Astrocyte (in vitro differentiated cells and primary cell): ENCODE measurements around the gene CHRD. TPM values are rescaled to one million over a fixed set of nuclear protein-coding genes. Genes with fewer than 3 reads are reported as not detected.

Experiments
- DNase-seq: peaks from one replicate; pipeline ENCODE4 v3.0.0-alpha.2; 2010; ENCODE audit warnings: low read depth
- FAIRE-seq: peaks from 2 replicates; lab custom pipeline; 2011; peaks lifted over from hg19 to GRCh38; lab: Jason Lieb, UNC
- H2AFZ ChIP-seq: 2 replicates; pipeline ENCODE4 v1.6.0; 2012; ENCODE audit warnings: low read depth, low read length, inconsistent platforms
- H3K27ac ChIP-seq: 2 replicates; pipeline ENCODE4 v1.5.1; 2011; ENCODE audit warnings: low read depth, low read length, inconsistent platforms
- H3K27me3 ChIP-seq: 2 replicates; pipeline ENCODE4 v1.6.0; 2011; ENCODE audit warnings: low read length, inconsistent platforms; ENCODE audit not compliant: insufficient read depth
- H3K36me3 ChIP-seq: 2 replicates; pipeline ENCODE4 v1.5.1; 2011; ENCODE audit warnings: low read length, inconsistent platforms; ENCODE audit not compliant: insufficient read depth
- H3K4me1 ChIP-seq: 2 replicates; pipeline ENCODE4 v1.5.1; 2011; ENCODE audit warnings: low read length, inconsistent platforms; ENCODE audit not compliant: insufficient read depth
- H3K4me2 ChIP-seq: 2 replicates; pipeline ENCODE4 v1.6.0; 2012; ENCODE audit warnings: low read length, inconsistent platforms
- H3K4me3 ChIP-seq: 2 replicates; pipeline ENCODE4 v1.5.1; 2011; ENCODE audit warnings: low read depth, mild to moderate bottlenecking, low read length, inconsistent platforms; ENCODE audit not compliant: insufficient read depth
- H3K79me2 ChIP-seq: 2 replicates; pipeline ENCODE4 v1.6.0; 2012; ENCODE audit warnings: mild to moderate bottlenecking, low read length, inconsistent platforms; ENCODE audit not compliant: insufficient read depth
- H3K9ac ChIP-seq: 2 replicates; pipeline ENCODE4 v1.6.0; 2012; ENCODE audit warnings: mild to moderate bottlenecking, low read length, inconsistent platforms
- H3K9me3 ChIP-seq: 2 replicates; pipeline ENCODE4 v1.5.1; 2012; ENCODE audit warnings: low read depth, mild to moderate bottlenecking, low read length, inconsistent platforms; ENCODE audit not compliant: insufficient read depth
- H4K20me1 ChIP-seq: 2 replicates; pipeline ENCODE4 v1.6.0; 2012; ENCODE audit warnings: low read length, inconsistent platforms; ENCODE audit not compliant: insufficient read depth
- H3K27ac Mint-ChIP-seq: one replicate; pipeline ENCODE4 v1.8.0; 2021; ENCODE audit warnings: mild to moderate bottlenecking, mixed read lengths; ENCODE audit not compliant: unreplicated experiment
- H3K27me3 Mint-ChIP-seq: one replicate; pipeline ENCODE4 v1.8.0; 2021; ENCODE audit warnings: low read depth, mixed read lengths; ENCODE audit not compliant: unreplicated experiment
- H3K36me3 Mint-ChIP-seq: one replicate; pipeline ENCODE4 v1.8.0; 2021; ENCODE audit warnings: low read depth, mixed read lengths; ENCODE audit not compliant: unreplicated experiment
- H3K4me1 Mint-ChIP-seq: one replicate; pipeline ENCODE4 v1.8.0; 2021; ENCODE audit warnings: low read depth, mixed read lengths; ENCODE audit not compliant: unreplicated experiment
- H3K4me3 Mint-ChIP-seq: one replicate; pipeline ENCODE4 v1.8.0; 2021; ENCODE audit warnings: mild to moderate bottlenecking, moderate library complexity, mixed read lengths; ENCODE audit not compliant: unreplicated experiment
- H3K9me3 Mint-ChIP-seq: one replicate; pipeline ENCODE4 v1.8.0; 2021; ENCODE audit warnings: mild to moderate bottlenecking, mixed read lengths; ENCODE audit not compliant: unreplicated experiment
- EZH2 ChIP-seq: IDR thresholded peaks from 2 replicates; pipeline ENCODE4 v1.6.1; 2012; ENCODE audit warnings: mild to moderate bottlenecking, low read length, inconsistent platforms; ENCODE audit not compliant: insufficient read depth
- total RNA-seq: library from RNA; stranded (reverse); gene quantifications from 2 replicates; pipeline ENCODE4 v1.2.1, GENCODE V29; 2021
- TF ChIP-seq, protein P1 (sequence below): IDR thresholded peaks from 2 replicates; pipeline ENCODE4 v1.5.1; 2011; ENCODE audit warnings: low read depth, mild to moderate bottlenecking, inconsistent platforms, low read length, moderate library complexity; ENCODE audit not compliant: insufficient read depth

CHRD gene
- total RNA-seq, 1 donor from 2014 or later: 3.4 TPM

DNA sequence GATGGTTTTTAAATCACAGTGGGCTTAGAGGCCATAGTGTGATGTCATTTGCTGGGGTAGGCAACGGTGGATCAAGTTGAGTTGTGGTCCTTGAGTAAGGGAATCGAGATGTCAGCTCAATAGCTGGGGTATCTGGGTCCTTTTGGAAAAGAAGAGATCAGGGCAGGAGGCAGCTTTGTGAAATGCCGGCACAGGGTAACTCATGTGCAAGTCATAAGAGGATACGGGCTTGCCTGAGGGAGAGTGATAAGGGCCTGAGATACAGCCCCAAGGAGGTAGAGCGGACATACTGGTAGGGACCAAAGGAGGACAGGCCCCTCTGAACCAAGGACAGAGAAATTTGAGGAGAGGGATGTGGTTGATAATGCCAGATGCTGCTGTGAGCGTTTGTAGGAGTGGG lies 46.7 kb upstream of the CHRD start:
- no peaks in the 10 kb centered on the region for H3K27me3 Mint-ChIP-seq
- H3K36me3 Mint-ChIP-seq: peaks cover 38% of the 10 kb centered on the region
- Histone ChIP-seq H3K79me2 (peaks cover 62% of the 10 kb centered on the region), H3K27me3 (no peaks in the 10 kb centered on the region), H3K4me3 (no peak overlapping the region), H3K9me3 (no peaks in the 10 kb centered on the region), H4K20me1 (peaks cover 76% of the 10 kb centered on the region), H3K4me2 (peak overlapping the region; percentile 51), H3K4me1 (peaks cover 68% of the 10 kb centered on the region), H2AFZ (no peak overlapping the region), H3K9ac (peak overlapping the region; percentile 71), H3K27ac (peak overlapping the region; percentile 96), H3K36me3 (peaks cover 52% of the 10 kb centered on the region)
- H3K4me1 Mint-ChIP-seq: peaks cover 61% of the 10 kb centered on the region
- no peak for FAIRE-seq
- TF ChIP-seq, protein P1, sequence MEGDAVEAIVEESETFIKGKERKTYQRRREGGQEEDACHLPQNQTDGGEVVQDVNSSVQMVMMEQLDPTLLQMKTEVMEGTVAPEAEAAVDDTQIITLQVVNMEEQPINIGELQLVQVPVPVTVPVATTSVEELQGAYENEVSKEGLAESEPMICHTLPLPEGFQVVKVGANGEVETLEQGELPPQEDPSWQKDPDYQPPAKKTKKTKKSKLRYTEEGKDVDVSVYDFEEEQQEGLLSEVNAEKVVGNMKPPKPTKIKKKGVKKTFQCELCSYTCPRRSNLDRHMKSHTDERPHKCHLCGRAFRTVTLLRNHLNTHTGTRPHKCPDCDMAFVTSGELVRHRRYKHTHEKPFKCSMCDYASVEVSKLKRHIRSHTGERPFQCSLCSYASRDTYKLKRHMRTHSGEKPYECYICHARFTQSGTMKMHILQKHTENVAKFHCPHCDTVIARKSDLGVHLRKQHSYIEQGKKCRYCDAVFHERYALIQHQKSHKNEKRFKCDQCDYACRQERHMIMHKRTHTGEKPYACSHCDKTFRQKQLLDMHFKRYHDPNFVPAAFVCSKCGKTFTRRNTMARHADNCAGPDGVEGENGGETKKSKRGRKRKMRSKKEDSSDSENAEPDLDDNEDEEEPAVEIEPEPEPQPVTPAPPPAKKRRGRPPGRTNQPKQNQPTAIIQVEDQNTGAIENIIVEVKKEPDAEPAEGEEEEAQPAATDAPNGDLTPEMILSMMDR: no peak
- no peak for TF ChIP-seq EZH2
- H3K27ac Mint-ChIP-seq: peak overlapping the region; percentile 96
- H3K4me3 Mint-ChIP-seq: no peak overlapping the region
- DNase-seq: no peak
- no peaks in the 10 kb centered on the region for H3K9me3 Mint-ChIP-seq

DNA sequence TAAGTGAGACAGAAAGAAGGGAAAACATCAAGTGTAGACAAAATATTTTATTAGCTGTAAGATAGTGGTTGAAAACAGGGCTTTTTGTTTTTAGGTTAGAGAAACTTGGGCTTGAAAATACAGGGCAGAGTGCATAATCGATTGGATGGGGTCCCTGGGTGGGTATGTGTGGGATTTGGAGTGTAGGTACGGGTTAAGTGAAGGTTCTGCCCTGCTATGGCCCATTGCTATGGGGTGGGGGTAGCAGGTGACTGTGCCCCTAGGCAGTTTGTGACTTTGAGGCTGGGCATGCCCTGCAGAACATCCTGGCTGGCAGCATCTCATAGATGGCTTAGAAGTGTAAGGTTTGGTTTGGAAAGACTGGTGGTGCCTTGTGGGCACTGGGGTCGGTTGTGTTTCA lies 46.2 kb upstream of the CHRD start:
- Histone ChIP-seq H3K27ac (peak overlapping the region; percentile 96), H3K4me1 (peaks cover 73% of the 10 kb centered on the region), H2AFZ (no peak overlapping the region), H3K36me3 (peaks cover 46% of the 10 kb centered on the region), H3K9me3 (no peaks in the 10 kb centered on the region), H3K27me3 (no peaks in the 10 kb centered on the region), H4K20me1 (peaks cover 71% of the 10 kb centered on the region), H3K4me2 (peak overlapping the region; percentile 4), H3K9ac (peak overlapping the region; percentile 71), H3K4me3 (no peak overlapping the region), H3K79me2 (peaks cover 57% of the 10 kb centered on the region)
- DNase-seq (no peak), FAIRE-seq (no peak)
- Mint-ChIP-seq H3K27me3 (no peaks in the 10 kb centered on the region), H3K4me3 (peak overlapping the region; percentile 24), H3K4me1 (peaks cover 64% of the 10 kb centered on the region), H3K27ac (peak overlapping the region; percentile 96), H3K9me3 (no peaks in the 10 kb centered on the region), H3K36me3 (peaks cover 33% of the 10 kb centered on the region)
- no peak for TF ChIP-seq EZH2
- TF ChIP-seq, protein P1: no peak

DNA sequence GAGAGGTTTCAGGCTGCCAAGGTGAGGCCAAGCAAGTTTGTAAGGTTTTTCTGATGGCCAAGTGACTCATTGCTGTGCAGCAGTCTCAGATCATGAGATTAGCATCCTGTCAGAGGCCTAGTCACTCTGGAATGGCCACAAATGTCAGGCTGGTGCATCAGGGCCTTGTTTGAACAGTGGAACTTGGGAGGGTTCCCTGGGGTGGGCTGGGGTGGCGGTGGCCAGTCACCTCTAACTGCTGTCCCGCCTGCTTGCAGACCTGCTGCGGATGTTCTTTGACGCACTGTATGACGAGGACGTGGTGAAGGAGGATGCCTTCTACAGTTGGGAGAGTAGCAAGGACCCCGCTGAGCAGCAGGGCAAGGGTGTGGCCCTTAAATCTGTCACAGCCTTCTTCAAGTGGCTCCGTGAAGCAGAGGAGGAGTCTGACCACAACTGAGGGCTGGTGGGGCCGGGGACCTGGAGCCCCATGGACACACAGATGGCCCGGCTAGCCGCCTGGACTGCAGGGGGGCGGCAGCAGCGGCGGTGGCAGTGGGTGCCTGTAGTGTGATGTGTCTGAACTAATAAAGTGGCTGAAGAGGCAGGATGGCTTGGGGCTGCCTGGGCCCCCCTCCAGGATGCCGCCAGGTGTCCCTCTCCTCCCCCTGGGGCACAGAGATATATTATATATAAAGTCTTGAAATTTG lies 45.2 kb upstream of the CHRD start:
- Mint-ChIP-seq H3K9me3 (no peaks in the 10 kb centered on the region), H3K36me3 (peaks cover 27% of the 10 kb centered on the region), H3K27me3 (no peaks in the 10 kb centered on the region), H3K4me3 (peak overlapping the region; percentile 63), H3K4me1 (peaks cover 67% of the 10 kb centered on the region), H3K27ac (peak overlapping the region; percentile 96)
- DNase-seq: peak; percentile 76
- no peak overlapping the region for H2AFZ ChIP-seq
- H3K27ac ChIP-seq: peak overlapping the region; percentile 96
- peak; percentile 52 for FAIRE-seq
- H3K27me3 ChIP-seq: no peaks in the 10 kb centered on the region
- no peaks in the 10 kb centered on the region for H3K9me3 ChIP-seq
- H3K9ac ChIP-seq: peak overlapping the region; percentile 84
- H4K20me1 ChIP-seq: peaks cover 67% of the 10 kb centered on the region
- peaks cover 54% of the 10 kb centered on the region for H3K79me2 ChIP-seq
- peaks cover 79% of the 10 kb centered on the region for H3K4me1 ChIP-seq
- H3K4me2 ChIP-seq: peak overlapping the region; percentile 4
- H3K4me3 ChIP-seq: no peak overlapping the region
- TF ChIP-seq EZH2: no peak
- TF ChIP-seq, protein P1: no peak
- peaks cover 40% of the 10 kb centered on the region for H3K36me3 ChIP-seq
